Eye (tissue), 1 donor: Measurements from ENCODE around the gene EPHB3.
A peak's percentile ranks its signal among the peaks of the same experiment; 100 is the strongest.

Source experiments
- DNase-seq: peaks from one replicate; pipeline ENCODE4 v3.0.0-alpha.2; 2015

EPHB3 gene

GRCh38 chr3:184581331-184581855 lies 19.8 kb downstream of the EPHB3 start:
- no peak for DNase-seq

- peak; percentile 89 for DNase-seq
These were observed 21.3 kb downstream of the EPHB3 start for GRCh38 chr3:184582646-184583577.

GRCh38 chr3:184583578-184584451 lies 22.2 kb downstream of the EPHB3 start:
- DNase-seq = peak; percentile 79

- peak; percentile 66 for DNase-seq
These were observed 22.9 kb downstream of the EPHB3 start for GRCh38 chr3:184584464-184584891.

GRCh38 chr3:184585545-184585944 lies 24.0 kb downstream of the EPHB3 start:
- DNase-seq = no peak

- no peak for DNase-seq
These were observed 25.3 kb downstream of the EPHB3 start for GRCh38 chr3:184586851-184587250.

- DNase-seq = no peak
These were observed 27.2 kb downstream of the EPHB3 start for GRCh38 chr3:184588776-184589175.

- DNase-seq = no peak
These were observed 29.2 kb downstream of the EPHB3 start for GRCh38 chr3:184590795-184591194.

- no peak for DNase-seq
These were observed 30.2 kb downstream of the EPHB3 start for GRCh38 chr3:184591789-184592188.

GRCh38 chr3:184592371-184593219 lies 31.0 kb downstream of the EPHB3 start:
- peak; percentile 85 for DNase-seq

GRCh38 chr3:184593220-184593927 lies 31.8 kb downstream of the EPHB3 start:
- DNase-seq = peak; percentile 63

- no peak for DNase-seq
These were observed 32.3 kb downstream of the EPHB3 start for GRCh38 chr3:184593928-184594303.

- peak; percentile 55 for DNase-seq
These were observed 32.9 kb downstream of the EPHB3 start for GRCh38 chr3:184594371-184595001.

GRCh38 chr3:184595726-184596125 lies 34.1 kb downstream of the EPHB3 start:
- DNase-seq = no peak

GRCh38 chr3:184596233-184596632 lies 34.6 kb downstream of the EPHB3 start:
- no peak for DNase-seq

- DNase-seq = no peak
These were observed 35.4 kb downstream of the EPHB3 start for GRCh38 chr3:184596886-184597575.

GRCh38 chr3:184597829-184598573 lies 36.4 kb downstream of the EPHB3 start:
- no peak for DNase-seq

- no peak for DNase-seq
These were observed 37.0 kb downstream of the EPHB3 start for GRCh38 chr3:184598574-184598927.

- DNase-seq = no peak
These were observed 37.6 kb downstream of the EPHB3 start for GRCh38 chr3:184599143-184599542.
